WERI-Rb-1 (cell line): ENCODE measurements around the gene NR2C2.

Experiments
- DNase-seq: peaks from one replicate; pipeline ENCODE4 v3.0.0-alpha.2; 2020
- H3K27ac ChIP-seq: fragments of 250-450 bp; sonication (Bioruptor Pico); 2 replicates; pipeline ENCODE4 v1.5.1; 2020; ENCODE audit warnings: mild to moderate bottlenecking, moderate library complexity
- H3K27me3 ChIP-seq: fragments of 250-450 bp; sonication (Bioruptor Pico); 2 replicates; pipeline ENCODE4 v1.5.1; 2021; ENCODE audit warnings: mild to moderate bottlenecking, low read depth, moderate library complexity; ENCODE audit not compliant: insufficient read depth, severe bottlenecking
- H3K36me3 ChIP-seq: fragments of 250-450 bp; sonication (Bioruptor Pico); 2 replicates; pipeline ENCODE4 v1.5.1; 2020; ENCODE audit warnings: mild to moderate bottlenecking, moderate library complexity
- H3K4me3 ChIP-seq: 2 replicates; pipeline ENCODE4 v1.5.1; 2011; ENCODE audit warnings: low read depth, mild to moderate bottlenecking, control low read depth, low read length
- H3K9me3 ChIP-seq: fragments of 250-450 bp; sonication (Bioruptor Pico); 2 replicates; pipeline ENCODE4 v1.5.1; 2021; ENCODE audit warnings: mild to moderate bottlenecking, moderate library complexity; ENCODE audit not compliant: severe bottlenecking
- CTCF ChIP-seq: IDR thresholded peaks from 2 replicates; pipeline ENCODE4 v1.5.1; 2011; ENCODE audit warnings: low read depth, mild to moderate bottlenecking, control low read depth, inconsistent platforms, low read length

NR2C2 gene

GRCh38 chr3:15056676-15057404 lies 109.5 kb downstream of the NR2C2 start:
- no peak for DNase-seq
- no peak overlapping the region for H3K27ac ChIP-seq
- no peaks in the 10 kb centered on the region for H3K27me3 ChIP-seq
- peaks cover 59% of the 10 kb centered on the region for H3K36me3 ChIP-seq
- H3K4me3 ChIP-seq: no peak overlapping the region
- no peaks in the 10 kb centered on the region for H3K9me3 ChIP-seq
- no peak for TF ChIP-seq CTCF

GRCh38 chr3:15060029-15060428 lies 112.6 kb downstream of the NR2C2 start:
- H3K4me3 ChIP-seq: no peak overlapping the region
- H3K27ac ChIP-seq: no peak overlapping the region
- H3K36me3 ChIP-seq: peaks cover 48% of the 10 kb centered on the region

DNA sequence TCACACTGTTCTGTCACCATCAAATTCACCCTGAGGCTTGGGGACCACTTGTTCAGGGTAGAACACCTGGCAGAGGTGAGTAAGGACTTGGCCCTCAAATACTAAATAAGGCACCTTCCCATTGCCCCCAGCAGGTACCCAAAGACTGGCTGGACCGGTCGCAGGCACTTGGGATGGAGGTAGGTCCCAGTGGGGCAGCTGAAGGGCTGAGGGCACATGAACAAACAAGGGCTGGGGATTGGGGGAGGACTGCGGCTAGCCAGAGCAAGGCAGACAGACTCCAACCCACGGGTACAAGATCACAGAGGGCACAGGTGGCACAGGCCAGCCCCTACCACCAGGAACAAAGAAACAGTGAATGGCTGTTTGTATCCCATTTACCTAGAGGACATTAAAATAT lies 115.9 kb downstream of the NR2C2 start:
- TF ChIP-seq CTCF: no peak
- DNase-seq: no peak
- Histone ChIP-seq H3K27me3 (no peaks in the 10 kb centered on the region), H3K9me3 (no peaks in the 10 kb centered on the region), H3K36me3 (peaks cover 23% of the 10 kb centered on the region), H3K27ac (no peak overlapping the region), H3K4me3 (no peak overlapping the region)

More at GRCh38 chr3:15060029-15060428, 112.6 kb downstream of the NR2C2 start:
- no peak for TF ChIP-seq CTCF
- Histone ChIP-seq H3K27me3 (no peaks in the 10 kb centered on the region), H3K9me3 (no peaks in the 10 kb centered on the region)
- no peak for DNase-seq

GRCh38 chr3:15063656-15064286 lies 116.4 kb downstream of the NR2C2 start:
- TF ChIP-seq CTCF: no peak
- peak overlapping the region; percentile 89 for H3K4me3 ChIP-seq
- H3K9me3 ChIP-seq: no peaks in the 10 kb centered on the region
- peaks cover 18% of the 10 kb centered on the region for H3K36me3 ChIP-seq
- no peak overlapping the region for H3K27ac ChIP-seq
- DNase-seq: no peak
- no peaks in the 10 kb centered on the region for H3K27me3 ChIP-seq

GRCh38 chr3:15064299-15064834 lies 117.0 kb downstream of the NR2C2 start:
- no peaks in the 10 kb centered on the region for H3K27me3 ChIP-seq
- no peak for TF ChIP-seq CTCF
- no peaks in the 10 kb centered on the region for H3K9me3 ChIP-seq
- peak overlapping the region; percentile 60 for H3K27ac ChIP-seq
- DNase-seq: peak; percentile 22
- peaks cover 13% of the 10 kb centered on the region; the same call in 1 of the 2 replicates for H3K36me3 ChIP-seq
- H3K4me3 ChIP-seq: peak overlapping the region; percentile 89
